GM19351 (cell line): ENCODE data around the gene RTN4R.
"Not testable (repeated sequence)": the region's sequence is repeated elsewhere in the genome, so short reads cannot be mapped to it uniquely, and the experiment has no call there.

Experiments
- ATAC-seq: cut with Tn5 transposase; IDR thresholded peaks from one replicate; pipeline ENCODE4 v1.9.1; 2021; ENCODE audit warnings: mild to moderate bottlenecking, moderate library complexity; ENCODE audit not compliant: unreplicated experiment

RTN4R gene

DNA sequence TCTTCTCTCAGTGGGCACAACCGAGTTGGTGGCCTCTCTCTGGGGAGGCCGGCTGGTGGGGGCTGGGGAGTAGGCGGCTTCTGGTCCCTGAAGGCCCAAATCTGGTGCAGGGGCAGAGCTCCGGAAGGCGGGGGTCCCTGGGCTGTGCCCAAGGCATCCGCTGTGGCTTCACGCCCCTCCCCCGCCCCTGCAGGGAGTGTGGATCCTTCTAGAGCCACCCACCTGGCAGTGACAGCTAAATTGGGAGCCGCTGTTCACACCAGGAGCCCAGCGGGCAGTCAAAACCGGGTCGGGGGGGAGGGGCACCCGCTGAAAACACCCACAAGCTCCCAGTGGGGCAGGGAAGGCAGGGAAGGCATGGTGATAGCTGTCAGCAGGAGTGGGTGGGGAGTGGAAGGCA, 4.6 kb upstream of the RTN4R start:
- ATAC-seq = no peak

DNA sequence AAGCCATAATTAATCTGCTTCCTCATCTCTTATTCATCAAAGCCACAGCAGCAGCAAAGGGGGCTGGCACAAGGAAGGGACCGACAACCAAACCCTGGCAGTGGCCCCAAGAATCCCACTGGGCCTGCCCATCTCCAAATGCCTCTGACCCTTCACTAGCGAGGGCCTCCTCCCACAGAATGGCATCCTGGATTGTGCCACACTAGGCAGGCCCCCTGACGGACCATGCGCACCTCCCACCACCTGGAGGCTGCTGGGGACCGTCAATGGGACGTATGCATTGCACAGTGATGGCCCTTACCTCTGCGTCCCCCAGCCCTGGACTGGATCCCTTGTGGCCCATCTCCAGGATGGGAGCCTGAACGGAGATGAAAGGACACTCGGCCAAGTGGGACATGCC, 4.1 kb upstream of the RTN4R start:
- no peak for ATAC-seq

DNA sequence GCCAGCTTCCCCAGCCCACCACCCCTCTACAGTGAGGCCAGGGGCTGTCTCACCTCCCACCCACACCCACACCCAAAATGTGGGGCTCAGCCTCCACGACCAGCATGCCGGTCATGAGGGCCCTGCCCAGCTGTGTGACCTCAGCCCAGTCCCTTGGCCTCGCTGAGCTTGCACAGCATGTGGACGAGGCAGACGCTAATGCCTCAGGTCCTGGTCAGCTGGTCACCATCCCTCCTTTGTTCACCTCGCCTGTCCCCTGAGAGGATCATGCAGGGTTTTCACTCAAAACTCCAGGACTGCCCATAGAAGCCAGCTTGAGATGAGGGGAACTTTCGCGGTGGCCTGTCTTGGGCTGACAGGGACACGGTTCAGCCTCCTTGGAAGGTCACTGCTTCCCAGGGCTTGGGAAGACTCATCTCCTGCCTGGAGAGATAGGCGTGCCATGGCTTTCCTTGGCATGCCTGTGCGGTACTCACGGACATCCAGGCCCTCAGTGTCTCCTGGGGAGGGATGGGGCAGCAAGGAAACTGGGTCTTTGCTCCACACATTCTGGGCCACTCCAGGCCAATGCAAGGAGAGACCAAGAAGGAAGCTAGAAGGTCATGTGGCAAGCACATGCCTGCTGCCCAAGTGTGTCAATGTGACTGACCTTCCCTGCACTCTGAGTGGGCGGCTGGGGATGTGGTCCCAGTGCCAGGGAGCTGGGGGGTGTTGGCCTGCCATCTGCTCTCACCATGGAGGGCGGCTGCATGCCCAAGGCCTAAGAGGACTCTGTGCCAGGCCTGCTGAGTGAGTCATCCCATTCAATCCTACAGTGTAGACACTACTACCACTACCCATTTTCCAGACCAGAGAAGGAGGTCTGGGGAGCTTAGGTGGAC, 3.2 kb upstream of the RTN4R start:
- ATAC-seq = no peak

DNA sequence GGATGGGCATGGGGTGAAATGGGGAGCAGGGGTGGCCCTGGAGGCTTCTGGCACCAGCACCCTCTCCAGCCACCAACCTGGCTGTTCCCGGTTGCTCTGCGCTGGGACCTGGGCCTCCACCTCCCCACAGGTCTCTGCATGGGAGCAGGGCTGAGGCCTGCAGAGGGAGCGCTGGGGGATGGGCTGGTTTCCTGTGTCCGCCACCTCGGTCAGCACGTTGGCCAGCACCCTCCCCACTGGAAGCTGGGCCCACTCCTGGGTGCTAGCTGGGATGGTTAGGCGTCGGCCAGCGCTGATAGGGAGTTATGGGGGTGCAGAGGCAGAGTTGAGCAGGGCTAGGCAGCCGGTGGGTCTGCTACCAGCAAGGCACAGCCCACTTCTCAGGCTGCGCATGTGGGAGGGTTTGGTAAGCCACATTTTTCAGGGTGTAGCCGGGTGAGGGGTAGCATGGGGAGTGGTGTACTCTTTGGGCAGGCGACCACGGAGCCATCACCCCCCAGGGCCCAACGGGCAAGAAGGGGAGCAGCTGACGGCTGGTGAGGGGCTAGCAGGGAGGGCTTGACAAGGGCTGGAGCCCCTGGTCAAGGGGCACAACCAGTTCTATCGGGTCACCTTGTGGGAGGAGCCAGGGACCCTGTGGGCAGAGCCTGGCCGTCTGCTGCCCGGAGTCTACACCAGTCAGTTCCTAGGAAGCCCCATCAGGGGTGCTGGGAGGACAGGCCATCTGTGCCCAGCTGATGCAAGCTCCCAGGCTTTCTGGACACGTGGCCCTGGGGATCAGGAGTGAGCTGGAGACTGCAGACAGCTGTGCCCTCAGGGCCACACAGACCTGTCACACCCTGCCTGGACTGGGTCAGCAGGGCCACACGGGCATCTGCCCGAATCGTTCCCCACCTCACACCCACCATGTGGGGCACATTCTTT, 2.3 kb upstream of the RTN4R start:
- not testable (repeated sequence) for ATAC-seq

- ATAC-seq = not testable (repeated sequence)
These were observed 1.6 kb upstream of the RTN4R start for GRCh38 chr22:20269673-20270072.

GRCh38 chr22:20269201-20269600, 1.1 kb upstream of the RTN4R start:
- not testable (repeated sequence) for ATAC-seq

- no peak for ATAC-seq
These were observed 458 bp downstream of the RTN4R start for GRCh38 chr22:20267441-20268278.

DNA sequence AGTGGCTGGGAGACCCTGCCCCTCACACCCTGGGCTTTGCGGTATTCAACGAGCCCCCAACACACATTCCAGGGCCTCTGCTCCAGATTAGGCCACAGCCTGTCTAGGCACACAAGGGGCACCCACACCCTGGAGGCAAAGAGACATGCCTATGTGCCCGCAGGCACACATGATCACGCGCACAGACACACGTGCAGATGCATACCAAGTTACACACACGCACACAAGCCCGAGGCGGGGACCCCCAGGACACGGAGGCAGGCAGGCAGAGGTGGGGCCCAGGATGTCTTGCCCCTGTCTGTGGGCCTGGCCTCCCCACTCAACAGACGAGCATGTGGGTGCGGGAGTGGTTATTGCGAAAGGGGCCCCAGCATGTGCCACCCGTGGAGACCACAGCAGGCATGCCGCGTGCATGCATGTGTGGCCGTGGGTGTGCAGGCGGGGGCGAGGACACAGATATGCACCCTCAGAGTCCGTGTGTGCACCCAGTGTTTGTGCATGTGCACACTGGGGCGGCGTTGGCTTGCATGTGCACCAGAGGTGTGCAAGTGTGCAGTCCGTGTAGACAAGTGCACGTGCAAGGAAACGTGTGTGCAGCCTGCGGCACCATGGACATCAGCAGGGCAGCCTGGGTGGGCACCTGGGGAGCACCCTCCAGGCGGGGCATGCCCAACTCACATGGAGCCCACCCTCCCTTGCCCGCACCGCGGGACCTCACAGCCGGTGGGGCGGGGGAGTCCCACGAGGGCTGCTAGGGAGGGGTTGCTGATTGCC, 1.3 kb downstream of the RTN4R start:
- not testable (repeated sequence) for ATAC-seq

DNA sequence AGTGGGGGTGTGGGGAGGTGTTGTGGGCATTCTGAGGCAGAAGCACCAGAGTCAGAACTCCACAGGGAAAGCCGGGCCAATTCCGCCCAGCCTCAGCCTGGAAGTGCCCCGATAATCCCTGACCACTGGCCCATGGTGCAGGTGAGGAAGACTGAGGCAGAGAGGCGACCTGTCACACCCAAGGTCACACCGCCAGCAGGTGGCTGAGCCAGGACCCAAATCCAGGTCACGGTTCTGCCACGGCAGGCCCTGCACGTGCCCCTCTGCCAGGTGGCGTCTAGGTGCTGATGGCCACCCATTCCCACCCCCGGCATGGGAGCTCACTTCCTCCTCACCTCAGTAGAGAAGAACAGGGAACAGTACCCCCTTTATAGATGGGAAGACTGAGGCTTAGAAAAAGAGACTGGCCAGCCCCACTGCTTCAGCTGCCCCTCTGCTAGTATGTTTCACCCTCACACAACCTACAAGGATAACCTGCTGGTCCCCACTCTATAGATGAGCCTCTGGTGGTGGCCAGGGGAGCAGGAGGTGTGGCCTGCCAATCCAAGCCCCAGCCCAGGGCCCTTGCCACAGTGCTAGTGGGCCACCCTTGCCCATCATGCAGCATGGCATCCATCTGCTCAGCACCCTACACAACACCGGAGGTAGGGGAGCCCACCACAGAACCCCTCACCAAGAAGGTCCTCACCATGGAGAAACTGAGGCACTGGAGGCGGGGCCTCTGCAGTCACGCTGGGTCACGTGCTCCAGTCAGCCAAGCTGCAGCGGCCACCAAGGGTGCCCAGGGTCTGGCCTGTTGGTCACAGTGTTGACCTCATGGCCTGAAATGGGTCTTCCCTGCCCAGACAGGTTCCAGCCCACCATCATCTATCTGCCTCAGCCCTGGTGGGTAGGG, 2.1 kb downstream of the RTN4R start:
- ATAC-seq = not testable (repeated sequence)

DNA sequence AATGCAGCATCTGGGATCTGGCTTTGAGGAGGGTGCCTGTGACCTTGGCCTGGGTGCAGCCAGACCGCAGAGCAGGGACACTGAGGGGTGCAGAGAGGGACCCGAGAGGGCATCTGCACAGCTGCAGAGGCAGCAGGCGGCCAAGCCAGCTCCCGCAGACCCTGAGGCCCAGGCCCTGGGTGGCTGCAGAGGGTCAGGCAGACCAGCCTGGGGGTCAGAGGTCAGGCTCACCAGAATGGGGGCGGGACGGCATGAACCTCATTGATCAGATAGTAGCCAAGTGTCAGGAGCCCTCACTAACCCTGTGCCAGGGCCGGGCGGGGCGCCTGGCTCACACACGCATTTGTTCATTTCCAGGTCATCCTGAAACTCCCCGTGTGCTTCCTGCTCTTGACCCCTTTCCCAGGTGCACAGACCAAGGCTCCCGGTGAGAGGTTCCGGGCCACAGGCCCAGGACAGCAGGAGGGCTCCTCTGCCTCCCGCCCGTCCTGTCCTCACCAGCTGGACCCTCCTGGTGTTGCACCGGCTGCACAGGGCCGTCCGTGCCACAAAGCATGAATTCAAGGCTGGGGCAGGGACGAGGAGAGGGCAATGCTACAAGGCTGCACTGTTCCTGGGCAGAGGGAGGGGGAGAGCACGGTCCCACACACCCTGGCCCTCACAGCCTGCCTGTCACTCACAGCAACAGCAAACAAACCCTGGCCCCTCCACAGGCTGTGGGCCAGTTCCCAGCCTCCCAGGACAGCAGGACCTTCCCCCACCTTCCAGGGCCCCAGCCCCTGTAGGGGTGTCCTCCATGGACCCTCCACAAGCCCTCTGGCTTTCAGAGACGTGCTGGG, 3.3 kb downstream of the RTN4R start:
- ATAC-seq = no peak

GRCh38 chr22:20263404-20264281, 4.5 kb downstream of the RTN4R start:
- not testable (repeated sequence) for ATAC-seq

- no peak for ATAC-seq
These were observed 5.5 kb downstream of the RTN4R start for GRCh38 chr22:20262582-20263147.

- no peak for ATAC-seq
These were observed 6.1 kb downstream of the RTN4R start for GRCh38 chr22:20261848-20262581.

- ATAC-seq = no peak
These were observed 7.9 kb downstream of the RTN4R start for GRCh38 chr22:20260071-20260765.

- no peak for ATAC-seq
These were observed 8.8 kb downstream of the RTN4R start for GRCh38 chr22:20259327-20259688.
